HL-60 (cell line): ENCODE results near the gene IGSF8.

Source experiments
- DNase-seq, 2 experiments: peaks; one replicate each; pipeline ENCODE4 v3.0.0-alpha.2; 2010 to 2020; ENCODE audit warnings: low read depth in 1 of 2, low spot score in 1 of 2
- H3K27ac ChIP-seq: fragments of 250-450 bp; sonication (Bioruptor Pico); replicated peaks from 2 replicates; pipeline ENCODE4 v1.5.1; 2020; ENCODE audit warnings: mild to moderate bottlenecking, moderate library complexity
- H3K27me3 ChIP-seq: fragments of 250-450 bp; sonication (Bioruptor Pico); 2 replicates; pipeline ENCODE4 v1.5.1; 2021; ENCODE audit warnings: mild to moderate bottlenecking, moderate library complexity; ENCODE audit not compliant: insufficient read depth, poor library complexity, severe bottlenecking
- H3K4me3 ChIP-seq: replicated peaks from 2 replicates; pipeline ENCODE4 v1.5.1; 2011; ENCODE audit warnings: mild to moderate bottlenecking, control low read depth, low read length; ENCODE audit not compliant: insufficient read depth
- GABPA ChIP-seq: IDR thresholded peaks from 2 replicates; pipeline ENCODE4 v1.6.1; 2012; ENCODE audit warnings: low read depth
- POLR2AphosphoS5 ChIP-seq: IDR thresholded peaks from 2 replicates; pipeline ENCODE4 v1.6.1; 2012; ENCODE audit warnings: low read depth
- SPI1 ChIP-seq: IDR thresholded peaks from 2 replicates; pipeline ENCODE4 v1.6.1; 2012; ENCODE audit warnings: low read depth, mild to moderate bottlenecking, borderline replicate concordance
- TF ChIP-seq, protein P1 (sequence below): IDR thresholded peaks from one replicate; pipeline ENCODE4 v1.5.1; 2011; ENCODE audit warnings: low read length, control low read depth, inconsistent platforms; ENCODE audit not compliant: insufficient read depth
- TF ChIP-seq, protein P2 (sequence below): IDR thresholded peaks from 2 replicates; pipeline ENCODE4 v1.6.1; 2012; ENCODE audit warnings: low read depth; ENCODE audit not compliant: insufficient replicate concordance

IGSF8 gene

GRCh38 chr1:160087118-160087662 lies 11.2 kb downstream of the IGSF8 start:
- no peak for DNase-seq
- no peak for TF ChIP-seq POLR2AphosphoS5
- TF ChIP-seq, protein P1, sequence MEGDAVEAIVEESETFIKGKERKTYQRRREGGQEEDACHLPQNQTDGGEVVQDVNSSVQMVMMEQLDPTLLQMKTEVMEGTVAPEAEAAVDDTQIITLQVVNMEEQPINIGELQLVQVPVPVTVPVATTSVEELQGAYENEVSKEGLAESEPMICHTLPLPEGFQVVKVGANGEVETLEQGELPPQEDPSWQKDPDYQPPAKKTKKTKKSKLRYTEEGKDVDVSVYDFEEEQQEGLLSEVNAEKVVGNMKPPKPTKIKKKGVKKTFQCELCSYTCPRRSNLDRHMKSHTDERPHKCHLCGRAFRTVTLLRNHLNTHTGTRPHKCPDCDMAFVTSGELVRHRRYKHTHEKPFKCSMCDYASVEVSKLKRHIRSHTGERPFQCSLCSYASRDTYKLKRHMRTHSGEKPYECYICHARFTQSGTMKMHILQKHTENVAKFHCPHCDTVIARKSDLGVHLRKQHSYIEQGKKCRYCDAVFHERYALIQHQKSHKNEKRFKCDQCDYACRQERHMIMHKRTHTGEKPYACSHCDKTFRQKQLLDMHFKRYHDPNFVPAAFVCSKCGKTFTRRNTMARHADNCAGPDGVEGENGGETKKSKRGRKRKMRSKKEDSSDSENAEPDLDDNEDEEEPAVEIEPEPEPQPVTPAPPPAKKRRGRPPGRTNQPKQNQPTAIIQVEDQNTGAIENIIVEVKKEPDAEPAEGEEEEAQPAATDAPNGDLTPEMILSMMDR = no peak
- no peak for TF ChIP-seq GABPA
- no peak overlapping the region for H3K4me3 ChIP-seq
- no peak overlapping the region for H3K27ac ChIP-seq
- peaks cover 21% of the 10 kb centered on the region for H3K27me3 ChIP-seq

- no peak for DNase-seq
- Histone ChIP-seq H3K4me3 (no peak overlapping the region), H3K27me3 (peaks cover 26% of the 10 kb centered on the region), H3K27ac (no peak overlapping the region)
- TF ChIP-seq, protein P1 = no peak
- TF ChIP-seq SPI1 (no peak), GABPA (no peak), POLR2AphosphoS5 (no peak)
- TF ChIP-seq, protein P2, sequence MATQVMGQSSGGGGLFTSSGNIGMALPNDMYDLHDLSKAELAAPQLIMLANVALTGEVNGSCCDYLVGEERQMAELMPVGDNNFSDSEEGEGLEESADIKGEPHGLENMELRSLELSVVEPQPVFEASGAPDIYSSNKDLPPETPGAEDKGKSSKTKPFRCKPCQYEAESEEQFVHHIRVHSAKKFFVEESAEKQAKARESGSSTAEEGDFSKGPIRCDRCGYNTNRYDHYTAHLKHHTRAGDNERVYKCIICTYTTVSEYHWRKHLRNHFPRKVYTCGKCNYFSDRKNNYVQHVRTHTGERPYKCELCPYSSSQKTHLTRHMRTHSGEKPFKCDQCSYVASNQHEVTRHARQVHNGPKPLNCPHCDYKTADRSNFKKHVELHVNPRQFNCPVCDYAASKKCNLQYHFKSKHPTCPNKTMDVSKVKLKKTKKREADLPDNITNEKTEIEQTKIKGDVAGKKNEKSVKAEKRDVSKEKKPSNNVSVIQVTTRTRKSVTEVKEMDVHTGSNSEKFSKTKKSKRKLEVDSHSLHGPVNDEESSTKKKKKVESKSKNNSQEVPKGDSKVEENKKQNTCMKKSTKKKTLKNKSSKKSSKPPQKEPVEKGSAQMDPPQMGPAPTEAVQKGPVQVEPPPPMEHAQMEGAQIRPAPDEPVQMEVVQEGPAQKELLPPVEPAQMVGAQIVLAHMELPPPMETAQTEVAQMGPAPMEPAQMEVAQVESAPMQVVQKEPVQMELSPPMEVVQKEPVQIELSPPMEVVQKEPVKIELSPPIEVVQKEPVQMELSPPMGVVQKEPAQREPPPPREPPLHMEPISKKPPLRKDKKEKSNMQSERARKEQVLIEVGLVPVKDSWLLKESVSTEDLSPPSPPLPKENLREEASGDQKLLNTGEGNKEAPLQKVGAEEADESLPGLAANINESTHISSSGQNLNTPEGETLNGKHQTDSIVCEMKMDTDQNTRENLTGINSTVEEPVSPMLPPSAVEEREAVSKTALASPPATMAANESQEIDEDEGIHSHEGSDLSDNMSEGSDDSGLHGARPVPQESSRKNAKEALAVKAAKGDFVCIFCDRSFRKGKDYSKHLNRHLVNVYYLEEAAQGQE = no peak
Observed at GRCh38 chr1:160086456-160086892, 11.9 kb downstream of the IGSF8 start.

GRCh38 chr1:160085686-160086455 lies 12.5 kb downstream of the IGSF8 start:
- no peak overlapping the region for H3K27ac ChIP-seq

GRCh38 chr1:160084771-160085321 lies 13.6 kb downstream of the IGSF8 start:
- H3K27ac ChIP-seq = no peak overlapping the region
- TF ChIP-seq, protein P1 = no peak
- TF ChIP-seq, protein P2 = no peak
- TF ChIP-seq GABPA = no peak
- no peak for DNase-seq
- no peak overlapping the region for H3K4me3 ChIP-seq
- H3K27me3 ChIP-seq = peaks cover 33% of the 10 kb centered on the region

More at GRCh38 chr1:160085686-160086455, 12.5 kb downstream of the IGSF8 start:
- DNase-seq = peak; percentile 56 to 78
- TF ChIP-seq GABPA = no peak
- TF ChIP-seq, protein P1 = peak; percentile 90
- H3K27me3 ChIP-seq = peaks cover 29% of the 10 kb centered on the region
- no peak overlapping the region for H3K4me3 ChIP-seq
